A549 (cell line): ENCODE measurements around the gene H1-8. TPM values are rescaled to one million over a fixed set of nuclear protein-coding genes. Genes with fewer than 3 reads are reported as not detected.

ENCODE experiments used
- ATAC-seq, 2 experiments: fragments of 200-7000 bp in 1 of 2; fragments of >200 bp in 1 of 2; cut with Nextera tagmentation in 1 of 2; cut with Tn5 transposase in 1 of 2; 3 replicates each; pipeline versions ENCODE4 v1.8.0 to v1.9.1; 2018 to 2020; ENCODE audit warnings: mild to moderate bottlenecking in 1 of 2, moderate library complexity in 1 of 2
- CTCF ChIA-PET: fragments of 300-600 bp; sonication (Branson Sonifier 250); formaldehyde crosslinking; extraction: SDS; loops from one replicate; lab custom pipeline; 2021; ENCODE audit warnings: antibody characterized with exemption, inconsistent platforms; lab: Yijun Ruan, JAX
- POLR2A ChIA-PET: fragments of 350-600 bp; formaldehyde crosslinking; extraction: SDS; loops from one replicate; lab custom pipeline; 2021; ENCODE audit warnings: antibody characterized with exemption, inconsistent platforms; lab: Yijun Ruan, JAX
- DNase-seq, 2 experiments: peaks; one replicate each; pipeline versions ENCODE4 v3.0.0 to v3.0.0-alpha.2; 2011 to 2016; ENCODE audit warnings: low read depth in 1 of 2, low spot score in 1 of 2
- FAIRE-seq: peaks from 2 replicates; lab custom pipeline; 2011; peaks lifted over from hg19 to GRCh38; lab: Jason Lieb, UNC
- H3K27ac ChIP-seq, 2 experiments: fragments of >200 bp; sonication (Bioruptor Twin); formaldehyde crosslinking; 3 replicates each; pipeline ENCODE4 v1.5.1; 2016 to 2017
- H3K4me1 ChIP-seq: fragments of >200 bp; sonication (Bioruptor Twin); formaldehyde crosslinking; 3 replicates; pipeline ENCODE4 v1.6.1; 2016
- H3K4me2 ChIP-seq: fragments of >200 bp; sonication (Bioruptor Twin); formaldehyde crosslinking; 3 replicates; pipeline ENCODE4 v1.6.1; 2016
- H3K4me3 ChIP-seq: fragments of >200 bp; sonication (Bioruptor Twin); formaldehyde crosslinking; 3 replicates; pipeline ENCODE4 v1.5.1; 2016
- H3K9me3 ChIP-seq: fragments of >200 bp; sonication (Bioruptor Twin); formaldehyde crosslinking; 3 replicates; pipeline ENCODE4 v1.6.1; 2016
- BHLHE40 ChIP-seq: IDR thresholded peaks from 2 replicates; pipeline ENCODE4 v1.6.1; 2012; ENCODE audit warnings: low read depth, low read length, inconsistent platforms
- CEBPB ChIP-seq, 2 experiments: fragments of >200 bp in 1 of 2; sonication (Bioruptor Twin) in 1 of 2; formaldehyde crosslinking in 1 of 2; IDR thresholded peaks; 2 replicates each; pipeline ENCODE4 v1.6.1; 2012 to 2016
- CHD2 ChIP-seq: fragments of 150-350 bp; IDR thresholded peaks from 2 replicates; pipeline ENCODE4 v1.6.1; 2014; ENCODE audit warnings: low read length; ENCODE audit not compliant: partially characterized antibody
- ESRRA ChIP-seq: fragments of 150-350 bp; IDR thresholded peaks from 2 replicates; pipeline ENCODE4 v1.6.1; 2014; ENCODE audit warnings: mild to moderate bottlenecking, low read length, borderline replicate concordance
- FOXS1 ChIP-seq: fragments of 250-450 bp; sonication (Bioruptor Pico); IDR thresholded peaks from 2 replicates; pipeline ENCODE4 v1.5.0; 2020; ENCODE audit warnings: mild to moderate bottlenecking, moderate library complexity
- HEYL ChIP-seq: fragments of 250-450 bp; sonication (Bioruptor Pico); IDR thresholded peaks from 2 replicates; pipeline ENCODE4 v1.8.0; 2021; ENCODE audit warnings: mild to moderate bottlenecking, moderate library complexity
- HOXA7 ChIP-seq: fragments of 250-450 bp; sonication (Bioruptor Pico); IDR thresholded peaks from 2 replicates; pipeline ENCODE4 v1.5.0; 2020; ENCODE audit warnings: mild to moderate bottlenecking, moderate library complexity
- HOXB13 ChIP-seq: fragments of 250-450 bp; sonication (Bioruptor Pico); IDR thresholded peaks from 2 replicates; pipeline ENCODE4 v1.5.0; 2020; ENCODE audit warnings: low read depth, mild to moderate bottlenecking, moderate library complexity
- HOXB5 ChIP-seq: fragments of 250-450 bp; sonication (Bioruptor Pico); IDR thresholded peaks from 2 replicates; pipeline ENCODE4 v1.5.0; 2020; ENCODE audit warnings: mild to moderate bottlenecking, moderate library complexity
- MYC ChIP-seq: IDR thresholded peaks from 2 replicates; pipeline ENCODE4 v1.6.1; 2012; ENCODE audit warnings: mild to moderate bottlenecking, inconsistent platforms, low read length, improper control_type of control experiment, borderline replicate concordance
- NPAS2 ChIP-seq: fragments of 250-450 bp; sonication (Bioruptor Pico); IDR thresholded peaks from 2 replicates; pipeline ENCODE4 v1.8.0; 2022; ENCODE audit warnings: mild to moderate bottlenecking, moderate library complexity, borderline replicate concordance
- PHF8 ChIP-seq: fragments of 200-600 bp; sonication (generic); IDR thresholded peaks from 2 replicates; pipeline ENCODE4 v1.6.1; 2016; ENCODE audit warnings: low read depth, mild to moderate bottlenecking, antibody characterized with exemption, moderate library complexity, borderline replicate concordance
- POLR2A ChIP-seq: IDR thresholded peaks from 2 replicates; pipeline ENCODE4 v1.6.1; 2012; ENCODE audit warnings: mild to moderate bottlenecking, low read length
- RCOR1 ChIP-seq: fragments of 150-350 bp; IDR thresholded peaks from 2 replicates; pipeline ENCODE4 v1.6.1; 2014; ENCODE audit warnings: antibody characterized with exemption, low read length, low read depth
- RFX5 ChIP-seq: fragments of 450-650 bp; IDR thresholded peaks from 2 replicates; pipeline ENCODE4 v1.7.1; 2014; ENCODE audit warnings: antibody characterized with exemption, mild to moderate bottlenecking, moderate library complexity
- SREBF2 ChIP-seq: fragments of 450-650 bp; IDR thresholded peaks from 2 replicates; pipeline ENCODE4 v1.6.1; 2014; ENCODE audit warnings: mild to moderate bottlenecking, moderate library complexity
- TP53 ChIP-seq: fragments of 250-450 bp; sonication (Bioruptor Pico); IDR thresholded peaks from 2 replicates; pipeline ENCODE4 v1.5.0; 2021; ENCODE audit warnings: mild to moderate bottlenecking, moderate library complexity
- ZC3H11A ChIP-seq: fragments of 450-650 bp; IDR thresholded peaks from 2 replicates; pipeline ENCODE4 v1.6.1; 2014; ENCODE audit warnings: antibody characterized with exemption, mild to moderate bottlenecking
- ZFP36 ChIP-seq: fragments of 450-650 bp; IDR thresholded peaks from 2 replicates; pipeline ENCODE4 v1.6.1; 2014; ENCODE audit warnings: borderline replicate concordance; ENCODE audit not compliant: partially characterized antibody
- ZSCAN20 ChIP-seq: fragments of 250-450 bp; sonication (Bioruptor Pico); IDR thresholded peaks from 2 replicates; pipeline ENCODE4 v1.8.0; 2022; ENCODE audit warnings: mild to moderate bottlenecking, moderate library complexity
- WGBS: methylation state at CpG from one replicate; pipeline ENCODE4 v1.1.6; 2017; ENCODE audit errors: missing lambda C conversion rate; 5-methylcytosine and 5-hydroxymethylcytosine counted together
- polyA plus RNA-seq, 4 experiments: library from polyadenylated mRNA; depleted of rRNA in 3 of 4; stranded (reverse); fragments of >200 nt; fragmentation: RNase III in 1 of 4; extraction: RNeasy Plus Mini Kit Qiagen cat#74134 plus additional on column Dnase treatment in 1 of 4; gene quantifications; 2 replicates in 3 of 4; 3 replicates in 1 of 4; pipeline ENCODE4 v1.2.3, GENCODE V29; 2011 to 2017
- TF ChIP-seq, protein P1 (sequence below): fragments of 200-600 bp; sonication (generic); IDR thresholded peaks from 2 replicates; pipeline ENCODE4 v1.6.1; 2016; ENCODE audit warnings: antibody characterized with exemption, mild to moderate bottlenecking, moderate library complexity
- TF ChIP-seq, protein P2 (sequence below): fragments of 450-650 bp; IDR thresholded peaks from 2 replicates; pipeline ENCODE4 v1.6.1; 2014; ENCODE audit warnings: antibody characterized with exemption
- TF ChIP-seq, protein P3 (sequence below): IDR thresholded peaks from 2 replicates; pipeline ENCODE4 v1.6.1; 2012
- TF ChIP-seq, protein P4 (sequence below): fragments of 250-450 bp; sonication (Bioruptor Pico); IDR thresholded peaks from 2 replicates; pipeline ENCODE4 v1.5.0; 2020; ENCODE audit warnings: low read depth, mild to moderate bottlenecking, moderate library complexity
- TF ChIP-seq, protein P5 (sequence below): fragments of >200 bp; sonication (Bioruptor Twin); formaldehyde crosslinking; IDR thresholded peaks from 2 replicates; pipeline ENCODE4 v1.6.1; 2016
- TF ChIP-seq, protein P6 (sequence below): IDR thresholded peaks from 2 replicates; pipeline ENCODE4 v1.6.1; 2012; ENCODE audit warnings: low read depth, borderline replicate concordance

H1-8 gene
- polyA plus RNA-seq, 2 of the 4 experiments (the other 2 are of a cell fraction), result not detected

DNA sequence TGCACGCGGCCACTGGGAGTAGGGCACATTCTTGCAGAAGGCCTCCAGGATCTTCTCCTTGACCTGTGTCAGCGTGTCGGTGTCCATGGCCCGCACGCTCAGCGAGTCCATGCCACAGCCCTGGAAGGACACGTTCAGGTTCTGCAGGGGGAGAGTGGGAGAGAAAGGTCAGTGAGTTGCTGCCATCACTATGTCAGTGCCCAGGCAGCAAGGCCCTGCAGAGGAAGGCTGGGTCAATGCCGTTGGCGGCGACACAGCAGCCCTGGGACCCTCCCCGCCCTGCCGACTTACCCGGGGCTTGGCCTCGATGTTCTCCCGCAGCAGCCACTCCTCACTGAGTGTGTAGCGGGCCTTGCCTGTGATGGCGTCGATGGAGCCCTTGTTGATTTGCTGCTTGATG is 19.8 kb downstream of the H1-8 start:
- 95% methylated on average over 14 of the region's 19 CpGs for WGBS

DNA sequence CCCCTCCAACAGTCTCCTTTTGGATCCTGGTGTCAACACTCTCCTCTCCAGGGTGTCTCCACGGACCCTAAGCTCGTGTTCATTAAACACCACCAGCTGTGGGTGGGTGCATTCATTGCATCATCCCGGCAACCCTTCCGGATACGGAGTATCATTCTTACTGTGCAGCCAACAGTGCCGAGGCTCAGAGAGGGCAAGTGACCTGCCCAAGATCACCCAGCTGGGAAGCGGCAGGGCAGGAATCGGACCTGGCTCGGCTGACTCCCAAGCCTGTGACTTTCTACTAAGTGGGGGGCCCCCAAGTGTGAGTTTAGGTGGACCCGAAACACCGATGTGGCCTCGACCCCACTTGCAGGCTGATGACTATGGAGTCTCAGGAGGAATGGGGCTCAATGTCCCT is 20.4 kb downstream of the H1-8 start:
- ChIA-PET CTCF (no interaction called here), POLR2A (no interaction called here)
- H3K4me2 ChIP-seq, result no peak overlapping the region
- FAIRE-seq (no peak), DNase-seq (no peak), ATAC-seq (no peak)
- H3K4me1 ChIP-seq, result peaks cover 36% of the 10 kb centered on the region
- 91% methylated on average over 6 of the region's 12 CpGs for WGBS
- no peak overlapping the region for H3K27ac ChIP-seq
- no peak for TF ChIP-seq CHD2
- TF ChIP-seq ZC3H11A, result no peak
- no peak for TF ChIP-seq ZSCAN20 (CRISPR knock-in tag)
- TF ChIP-seq HEYL (CRISPR knock-in tag), result no peak
- no peak for TF ChIP-seq NPAS2
- no peak for TF ChIP-seq HOXB5
- TF ChIP-seq CEBPB (IDR thresholded peaks at IDR 0.05), result no peak
- TF ChIP-seq, protein P1, sequence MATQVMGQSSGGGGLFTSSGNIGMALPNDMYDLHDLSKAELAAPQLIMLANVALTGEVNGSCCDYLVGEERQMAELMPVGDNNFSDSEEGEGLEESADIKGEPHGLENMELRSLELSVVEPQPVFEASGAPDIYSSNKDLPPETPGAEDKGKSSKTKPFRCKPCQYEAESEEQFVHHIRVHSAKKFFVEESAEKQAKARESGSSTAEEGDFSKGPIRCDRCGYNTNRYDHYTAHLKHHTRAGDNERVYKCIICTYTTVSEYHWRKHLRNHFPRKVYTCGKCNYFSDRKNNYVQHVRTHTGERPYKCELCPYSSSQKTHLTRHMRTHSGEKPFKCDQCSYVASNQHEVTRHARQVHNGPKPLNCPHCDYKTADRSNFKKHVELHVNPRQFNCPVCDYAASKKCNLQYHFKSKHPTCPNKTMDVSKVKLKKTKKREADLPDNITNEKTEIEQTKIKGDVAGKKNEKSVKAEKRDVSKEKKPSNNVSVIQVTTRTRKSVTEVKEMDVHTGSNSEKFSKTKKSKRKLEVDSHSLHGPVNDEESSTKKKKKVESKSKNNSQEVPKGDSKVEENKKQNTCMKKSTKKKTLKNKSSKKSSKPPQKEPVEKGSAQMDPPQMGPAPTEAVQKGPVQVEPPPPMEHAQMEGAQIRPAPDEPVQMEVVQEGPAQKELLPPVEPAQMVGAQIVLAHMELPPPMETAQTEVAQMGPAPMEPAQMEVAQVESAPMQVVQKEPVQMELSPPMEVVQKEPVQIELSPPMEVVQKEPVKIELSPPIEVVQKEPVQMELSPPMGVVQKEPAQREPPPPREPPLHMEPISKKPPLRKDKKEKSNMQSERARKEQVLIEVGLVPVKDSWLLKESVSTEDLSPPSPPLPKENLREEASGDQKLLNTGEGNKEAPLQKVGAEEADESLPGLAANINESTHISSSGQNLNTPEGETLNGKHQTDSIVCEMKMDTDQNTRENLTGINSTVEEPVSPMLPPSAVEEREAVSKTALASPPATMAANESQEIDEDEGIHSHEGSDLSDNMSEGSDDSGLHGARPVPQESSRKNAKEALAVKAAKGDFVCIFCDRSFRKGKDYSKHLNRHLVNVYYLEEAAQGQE, result no peak
- TF ChIP-seq TP53 (CRISPR knock-in tag), result no peak
- TF ChIP-seq BHLHE40, result no peak
- TF ChIP-seq, protein P2, sequence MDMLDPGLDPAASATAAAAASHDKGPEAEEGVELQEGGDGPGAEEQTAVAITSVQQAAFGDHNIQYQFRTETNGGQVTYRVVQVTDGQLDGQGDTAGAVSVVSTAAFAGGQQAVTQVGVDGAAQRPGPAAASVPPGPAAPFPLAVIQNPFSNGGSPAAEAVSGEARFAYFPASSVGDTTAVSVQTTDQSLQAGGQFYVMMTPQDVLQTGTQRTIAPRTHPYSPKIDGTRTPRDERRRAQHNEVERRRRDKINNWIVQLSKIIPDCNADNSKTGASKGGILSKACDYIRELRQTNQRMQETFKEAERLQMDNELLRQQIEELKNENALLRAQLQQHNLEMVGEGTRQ, result no peak
- TF ChIP-seq POLR2A, result no peak
- TF ChIP-seq RFX5, result no peak
- TF ChIP-seq, protein P3, sequence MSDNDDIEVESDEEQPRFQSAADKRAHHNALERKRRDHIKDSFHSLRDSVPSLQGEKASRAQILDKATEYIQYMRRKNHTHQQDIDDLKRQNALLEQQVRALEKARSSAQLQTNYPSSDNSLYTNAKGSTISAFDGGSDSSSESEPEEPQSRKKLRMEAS, result no peak
- no peaks in the 10 kb centered on the region for H3K9me3 ChIP-seq
- no peak overlapping the region for H3K4me3 ChIP-seq

More for the DNA sequence above, 19.8 kb downstream of the H1-8 start:
- ATAC-seq (no peak), DNase-seq (no peak), FAIRE-seq (no peak)
- TF ChIP-seq SREBF2 (no peak), MYC (no peak), HOXA7 (no peak), HOXB13 (CRISPR knock-in tag) (no peak), ZFP36 (no peak), ESRRA (no peak), RCOR1 (no peak), PHF8 (no peak), FOXS1 (no peak), POLR2A (no peak)
- TF ChIP-seq, protein P4, sequence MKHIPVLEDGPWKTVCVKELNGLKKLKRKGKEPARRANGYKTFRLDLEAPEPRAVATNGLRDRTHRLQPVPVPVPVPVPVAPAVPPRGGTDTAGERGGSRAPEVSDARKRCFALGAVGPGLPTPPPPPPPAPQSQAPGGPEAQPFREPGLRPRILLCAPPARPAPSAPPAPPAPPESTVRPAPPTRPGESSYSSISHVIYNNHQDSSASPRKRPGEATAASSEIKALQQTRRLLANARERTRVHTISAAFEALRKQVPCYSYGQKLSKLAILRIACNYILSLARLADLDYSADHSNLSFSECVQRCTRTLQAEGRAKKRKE (CRISPR knock-in tag), result no peak
- TF ChIP-seq, protein P5, sequence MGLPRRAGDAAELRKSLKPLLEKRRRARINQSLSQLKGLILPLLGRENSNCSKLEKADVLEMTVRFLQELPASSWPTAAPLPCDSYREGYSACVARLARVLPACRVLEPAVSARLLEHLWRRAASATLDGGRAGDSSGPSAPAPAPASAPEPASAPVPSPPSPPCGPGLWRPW, result no peak
- TF ChIP-seq, protein P6, sequence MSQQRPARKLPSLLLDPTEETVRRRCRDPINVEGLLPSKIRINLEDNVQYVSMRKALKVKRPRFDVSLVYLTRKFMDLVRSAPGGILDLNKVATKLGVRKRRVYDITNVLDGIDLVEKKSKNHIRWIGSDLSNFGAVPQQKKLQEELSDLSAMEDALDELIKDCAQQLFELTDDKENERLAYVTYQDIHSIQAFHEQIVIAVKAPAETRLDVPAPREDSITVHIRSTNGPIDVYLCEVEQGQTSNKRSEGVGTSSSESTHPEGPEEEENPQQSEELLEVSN, result no peak
- Histone ChIP-seq H3K27ac (no peak overlapping the region; a peak in 1 of 6 replicates), H3K4me1 (peaks cover 42% of the 10 kb centered on the region), H3K4me3 (no peak overlapping the region), H3K9me3 (no peaks in the 10 kb centered on the region), H3K4me2 (no peak overlapping the region)
- CTCF ChIA-PET, result no interaction called here
- POLR2A ChIA-PET, result no interaction called here
